Activated CD4-positive, alpha-beta T cell treated with anti-CD3 and anti-CD28 coated beads, Interleukin-2, amount 50 U/mL, for 4 hours (primary cell): ENCODE results near the gene AP1M2.

Source experiments
- DNase-seq, 2 experiments: peaks; one replicate each; pipeline ENCODE4 v3.0.0-alpha.2; 2020

Gene AP1M2

GRCh38 chr19:10587022-10587838 is at the start of gene AP1M2:
TSS of gene AP1M2 (minus strand) at chr19:10587312. CDS start at chr19:10587231, 81 bp downstream.
- DNase-seq: no peak

GRCh38 chr19:10636304-10636972 is 49.3 kb upstream of the AP1M2 start:
- DNase-seq: no peak

- no peak for DNase-seq
These were observed 47.9 kb upstream of the AP1M2 start for GRCh38 chr19:10634963-10635362.

GRCh38 chr19:10634430-10634829 is 47.3 kb upstream of the AP1M2 start:
- DNase-seq: no peak

- no peak for DNase-seq
These were observed 44.8 kb upstream of the AP1M2 start for GRCh38 chr19:10631874-10632273.

DNA sequence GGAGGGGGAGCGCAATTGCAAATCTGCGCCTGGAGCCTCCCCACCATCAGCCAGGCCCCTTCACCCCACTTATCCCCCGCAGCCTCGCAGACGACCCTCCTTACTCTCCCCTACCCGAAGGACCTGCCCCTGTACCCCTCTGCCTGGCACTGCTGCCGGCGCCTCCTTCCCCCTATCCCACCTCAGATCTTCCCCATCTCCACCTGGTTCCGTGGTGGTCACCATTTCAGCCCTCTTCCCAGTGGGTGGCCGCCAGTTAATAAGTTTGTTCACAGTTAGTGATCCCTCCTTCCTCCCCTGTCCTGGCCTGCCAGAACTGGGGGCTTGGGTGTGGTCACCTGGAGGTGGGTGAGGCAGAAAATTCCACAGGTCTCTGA is 38.6 kb upstream of the AP1M2 start:
- DNase-seq: no peak

GRCh38 chr19:10625003-10625761 is 38.1 kb upstream of the AP1M2 start, which contains the start of gene SLC44A2:
TSS of gene SLC44A2 (plus strand) at chr19:10625553. CDS start at chr19:10625634, 81 bp downstream.
- DNase-seq: no peak

DNA sequence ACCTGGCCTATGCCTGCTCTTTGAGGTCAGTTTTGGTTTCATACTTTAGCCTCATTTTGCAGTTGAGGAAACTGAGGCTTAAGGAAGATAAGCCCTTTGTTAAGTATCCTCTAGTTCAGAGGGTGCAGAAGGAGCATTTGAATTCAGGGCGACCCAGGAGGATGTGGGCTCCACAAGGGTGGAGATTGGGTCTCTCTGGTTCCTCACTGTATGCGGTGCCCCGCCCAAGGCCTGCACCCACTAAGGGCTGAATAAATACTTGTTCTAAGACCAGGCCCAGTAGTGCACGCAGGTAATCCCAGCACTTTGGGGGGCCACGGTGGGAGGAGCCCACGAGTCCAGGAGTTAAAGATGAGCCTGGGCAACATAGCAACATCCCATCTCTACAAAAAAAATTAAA is 37.5 kb upstream of the AP1M2 start:
- DNase-seq: no peak

GRCh38 chr19:10621966-10622365 is 34.9 kb upstream of the AP1M2 start:
- DNase-seq: no peak

GRCh38 chr19:10620786-10621185 is 33.7 kb upstream of the AP1M2 start:
- DNase-seq: no peak

DNA sequence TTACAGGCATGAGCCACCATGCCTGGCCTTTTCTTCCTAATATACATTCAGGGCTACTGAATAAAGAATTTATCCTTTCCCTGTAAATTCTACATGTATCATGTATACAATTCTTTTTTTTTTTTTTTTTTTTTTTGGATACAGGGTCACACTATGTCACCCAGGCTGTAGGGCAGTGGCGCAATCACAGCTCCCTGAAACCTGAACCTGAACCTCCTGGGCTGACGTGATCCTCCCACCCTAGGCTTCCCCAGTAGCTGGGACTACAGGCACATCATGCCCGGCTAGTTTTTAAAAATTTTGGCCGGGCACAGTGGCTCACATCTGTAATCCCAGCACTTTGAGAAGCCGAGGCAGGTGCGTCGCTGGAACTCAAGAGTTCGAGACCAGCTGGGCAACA is 31.7 kb upstream of the AP1M2 start:
- DNase-seq: no peak

GRCh38 chr19:10617409-10618121 is 30.5 kb upstream of the AP1M2 start:
- no peak for DNase-seq

- DNase-seq: no peak
These were observed 28.4 kb upstream of the AP1M2 start for GRCh38 chr19:10615429-10616023.

DNA sequence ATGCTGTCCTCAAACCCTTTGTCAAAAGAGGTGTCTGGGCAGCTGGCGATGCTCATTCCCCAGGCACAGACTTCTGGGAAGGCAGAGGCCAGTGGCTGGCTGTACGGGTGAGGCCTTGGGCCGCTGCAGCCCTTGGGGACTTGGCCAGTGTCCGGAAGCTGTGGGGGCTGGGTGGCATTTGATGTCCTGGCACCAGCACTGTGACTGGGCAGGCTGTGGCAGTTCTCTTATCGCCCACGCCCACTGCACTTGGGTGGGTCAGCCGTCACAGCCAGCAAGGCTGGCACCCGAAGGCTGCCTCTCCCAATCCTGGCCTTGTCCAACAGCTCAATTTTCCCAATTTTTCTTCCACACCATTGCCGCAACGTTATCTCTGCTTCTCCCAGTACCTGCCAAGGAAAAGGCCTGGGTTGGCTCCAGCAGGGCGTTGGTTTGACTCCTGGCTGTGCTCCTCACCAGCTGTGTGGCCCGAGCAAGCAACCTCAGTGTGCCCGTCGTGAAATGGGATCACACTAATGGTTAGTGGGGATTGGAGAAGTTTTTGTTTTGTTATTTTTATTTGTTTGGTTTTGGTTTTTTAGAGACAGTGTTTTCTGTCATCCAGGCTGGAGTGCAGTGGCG is 25.5 kb upstream of the AP1M2 start:
- DNase-seq: no peak

DNA sequence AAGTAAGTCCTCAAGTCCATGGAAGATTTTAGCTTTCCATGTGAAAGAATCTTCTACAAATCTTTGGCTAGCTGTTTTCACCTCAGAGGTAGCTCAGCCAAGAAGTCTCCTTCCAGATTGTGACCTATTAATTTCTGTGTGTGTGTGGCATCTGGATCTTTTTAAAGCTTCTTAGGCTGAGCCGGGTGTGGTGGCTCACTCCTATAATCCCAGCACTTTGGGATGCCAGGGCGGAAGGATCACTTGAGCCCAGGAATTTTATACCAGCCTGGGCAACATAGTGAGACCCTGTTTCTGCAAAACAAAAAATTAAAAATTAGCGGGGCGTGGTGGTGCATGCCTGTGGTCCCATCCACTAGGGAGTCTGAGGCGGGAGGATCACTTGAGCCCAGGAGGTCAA is 24.8 kb upstream of the AP1M2 start:
- no peak for DNase-seq

GRCh38 chr19:10604460-10604980 is 17.4 kb upstream of the AP1M2 start:
- DNase-seq: no peak

- peak; percentile 20 for DNase-seq
These were observed 16.9 kb upstream of the AP1M2 start for GRCh38 chr19:10603873-10604459.

- peak; percentile 69 to 72 for DNase-seq
These were observed 16.2 kb upstream of the AP1M2 start for GRCh38 chr19:10603084-10603872.

DNA sequence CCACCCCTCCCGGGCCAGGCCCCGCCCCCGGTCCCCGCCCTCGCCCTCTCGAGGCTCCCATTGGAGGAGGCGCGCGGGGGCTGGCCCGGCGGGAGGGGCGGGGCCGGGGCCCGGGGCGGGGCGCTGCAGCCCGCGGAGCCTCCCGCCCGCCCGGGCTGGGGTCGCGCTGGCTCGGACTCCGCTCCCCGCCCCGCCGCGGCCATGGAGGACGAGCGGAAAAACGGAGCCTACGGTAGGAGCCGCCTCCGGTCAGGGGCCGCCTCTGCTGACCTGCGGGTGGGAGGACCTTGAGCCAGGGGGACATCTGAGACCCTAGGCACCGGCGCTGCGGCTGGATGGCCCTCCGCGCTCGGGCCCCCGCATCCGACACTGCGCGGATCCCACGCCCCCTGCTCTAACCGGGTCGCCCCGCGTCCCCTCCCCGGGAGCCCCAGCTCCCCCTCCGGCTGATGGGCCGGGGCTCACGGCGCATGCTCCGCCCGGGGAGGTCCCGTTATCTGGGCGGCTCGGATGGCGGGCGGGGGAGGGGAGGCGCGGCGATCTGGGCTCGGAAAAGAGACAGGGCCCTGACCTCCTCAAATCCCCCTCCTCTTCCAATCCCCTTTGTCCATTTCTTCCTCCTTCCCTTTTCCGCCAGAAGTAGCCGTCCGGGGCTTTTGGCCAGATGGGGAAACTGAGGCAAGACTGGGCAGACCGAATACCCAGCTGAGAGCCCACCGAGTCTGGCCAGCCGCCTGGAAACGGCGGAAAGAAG is 15.4 kb upstream of the AP1M2 start:
- DNase-seq: peak; percentile 86 to 87

DNA sequence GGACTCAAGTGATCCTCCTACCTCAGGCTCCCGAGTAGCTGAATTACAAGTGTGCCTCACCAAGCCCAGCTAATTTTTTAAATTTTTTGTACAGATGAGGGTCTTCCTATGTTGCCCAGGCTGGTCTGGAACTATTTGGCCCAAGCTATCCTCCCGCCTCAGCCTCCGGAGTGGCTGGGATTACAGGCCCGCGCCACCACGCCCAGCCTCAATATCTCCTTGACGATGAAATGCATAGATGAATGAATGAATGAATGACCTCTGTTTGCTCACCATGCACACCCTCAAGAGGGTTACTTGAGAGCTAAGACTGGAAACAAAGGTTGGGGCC is 14.9 kb upstream of the AP1M2 start:
- no peak for DNase-seq
